HEK293T (cell line): ENCODE measurements around the gene AGTPBP1.

Experiments used
- BHLHE40 ChIP-seq: fragments of 450-650 bp; IDR thresholded peaks from 2 replicates; pipeline ENCODE4 v1.6.1; 2016; ENCODE audit warnings: mild to moderate bottlenecking, moderate library complexity, borderline replicate concordance
- CTBP1 ChIP-seq: fragments of 450-650 bp; IDR thresholded peaks from 2 replicates; pipeline ENCODE4 v1.6.1; 2016; ENCODE audit warnings: borderline replicate concordance
- L3MBTL2 ChIP-seq: fragments of 450-650 bp; conservative IDR thresholded peaks from 2 replicates; pipeline ENCODE4 v1.6.1; 2016; ENCODE audit warnings: mild to moderate bottlenecking
- LEF1 ChIP-seq: fragments of 450-650 bp; IDR thresholded peaks from 2 replicates; pipeline ENCODE4 v1.6.1; 2017; ENCODE audit warnings: mild to moderate bottlenecking, borderline replicate concordance
- TARDBP ChIP-seq: fragments of 450-650 bp; IDR thresholded peaks from 2 replicates; pipeline ENCODE4 v1.6.1; 2016

GRCh38 chr9:85543196-85543595 is 198.6 kb downstream of the AGTPBP1 start:
- TF ChIP-seq CTBP1 (no peak), L3MBTL2 (no peak), BHLHE40 (no peak), TARDBP (no peak), LEF1 (no peak)
